ENCODE data around the gene CALR3. TPM values are rescaled to one million over a fixed set of nuclear protein-coding genes. Genes with fewer than 3 reads are reported as not detected.

Gene CALR3, protein sequence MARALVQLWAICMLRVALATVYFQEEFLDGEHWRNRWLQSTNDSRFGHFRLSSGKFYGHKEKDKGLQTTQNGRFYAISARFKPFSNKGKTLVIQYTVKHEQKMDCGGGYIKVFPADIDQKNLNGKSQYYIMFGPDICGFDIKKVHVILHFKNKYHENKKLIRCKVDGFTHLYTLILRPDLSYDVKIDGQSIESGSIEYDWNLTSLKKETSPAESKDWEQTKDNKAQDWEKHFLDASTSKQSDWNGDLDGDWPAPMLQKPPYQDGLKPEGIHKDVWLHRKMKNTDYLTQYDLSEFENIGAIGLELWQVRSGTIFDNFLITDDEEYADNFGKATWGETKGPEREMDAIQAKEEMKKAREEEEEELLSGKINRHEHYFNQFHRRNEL
- 0.15 TPM in 1 of 5 replicates, not detected in the others for total RNA-seq (2022; extraction: Qiagen RNA extraction)

DNA sequence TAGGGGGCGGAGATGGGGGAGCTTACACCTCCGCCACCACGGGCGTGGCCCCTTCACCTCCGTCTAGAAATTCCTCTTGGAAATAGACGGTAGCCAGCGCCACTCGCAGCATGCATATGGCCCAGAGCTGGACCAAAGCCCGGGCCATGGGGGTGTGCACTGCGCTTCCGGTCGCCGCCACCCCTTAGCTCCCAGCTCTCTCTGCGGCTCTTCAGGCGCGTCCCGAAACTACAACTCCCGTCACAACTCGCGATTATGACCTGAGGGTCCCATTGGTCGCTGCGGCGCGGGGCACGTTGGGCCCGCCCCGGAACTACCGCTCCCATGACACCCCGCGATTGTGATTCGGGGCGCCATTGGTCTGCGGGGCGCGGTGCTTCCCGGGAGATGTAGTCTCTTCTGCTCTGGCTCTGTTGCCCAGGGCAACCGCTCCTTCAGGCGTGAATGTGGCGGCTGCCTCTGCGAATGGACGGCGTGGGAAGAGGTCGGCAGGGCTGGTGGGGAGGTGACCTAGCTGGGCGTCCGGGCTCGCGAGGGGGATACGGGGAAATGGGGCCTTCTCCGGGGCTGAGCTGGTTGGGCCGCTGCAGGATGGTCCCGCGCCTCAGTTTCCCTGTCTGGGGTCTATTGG lies at the start of gene CALR3, which contains the start of gene C19orf44:
CALR3 (minus strand) TSS at position 186 of the 631 bp plus-strand sequence; CDS start at position 148, 38 bp downstream.
C19orf44 (plus strand) TSS at position 413 of the 631 bp plus-strand sequence. CDS start 4,399 bp downstream, outside the sequence.

GRCh38 chr19:16542045-16542909 lies 46.3 kb upstream of the CALR3 start, which contains the start of gene CHERP:
TSS of gene CHERP (minus strand) at chr19:16542437. CDS start at chr19:16542378, 59 bp downstream.

Other genes starting within 250 kb of the CALR3 start
- 15.4 to 33.7 TPM (median 25.2 TPM) in 5 replicates for gene KLF2, start 171.3 kb downstream of the CALR3 start, total RNA-seq (2022; extraction: Qiagen RNA extraction)
- gene EPS15L1, start 24.2 kb downstream of the CALR3 start, total RNA-seq (2022; extraction: Qiagen RNA extraction): 14.2 to 17.9 TPM (median 16.1 TPM) in 5 replicates
- gene C19orf44, start 227 bp upstream of the CALR3 start, total RNA-seq (2022; extraction: Qiagen RNA extraction): 2.5 to 3.4 TPM (median 2.7 TPM) in 5 replicates
- gene CHERP, start 46.3 kb upstream of the CALR3 start, total RNA-seq (2022; extraction: Qiagen RNA extraction): 27.4 to 31.5 TPM (median 30.1 TPM) in 5 replicates
- 18.1 to 19.8 TPM (median 19.1 TPM) in 5 replicates for gene SLC35E1, start 76.2 kb upstream of the CALR3 start, total RNA-seq (2022; extraction: Qiagen RNA extraction)
- 4.5 to 5.7 TPM (median 5.2 TPM) in 5 replicates for gene MED26, start 132.0 kb upstream of the CALR3 start, total RNA-seq (2022; extraction: Qiagen RNA extraction)
- 69.9 to 76.9 TPM (median 72.1 TPM) in 5 replicates for gene SMIM7, start 164.0 kb upstream of the CALR3 start, total RNA-seq (2022; extraction: Qiagen RNA extraction)
- gene TMEM38A, start 165.0 kb upstream of the CALR3 start, total RNA-seq (2022; extraction: Qiagen RNA extraction): 0.93 to 1.2 TPM (median 1.1 TPM) in 5 replicates
- gene NWD1, start 223.7 kb upstream of the CALR3 start, total RNA-seq (2022; extraction: Qiagen RNA extraction): not detected in 5 replicates

Measured in A549 treated with Hydrocortisone at 1 μM for 4 hours (cell line).